Nephron progenitor cell (in vitro differentiated cells): ENCODE measurements around the gene NGF.
A peak's percentile ranks its signal among the peaks of the same experiment; 100 is the strongest.

Source experiments
- DNase-seq: peaks from one replicate; pipeline ENCODE4 v3.0.0; 2021
- H3K27ac Mint-ChIP-seq: 2 replicates; pipeline ENCODE4 v1.8.0; 2021; ENCODE audit warnings: mild to moderate bottlenecking, moderate library complexity, mixed read lengths
- H3K27me3 Mint-ChIP-seq: 2 replicates; pipeline ENCODE4 v1.8.0; 2021; ENCODE audit warnings: mild to moderate bottlenecking, low read depth, mixed read lengths; ENCODE audit not compliant: poor library complexity
- H3K36me3 Mint-ChIP-seq: 2 replicates; pipeline ENCODE4 v1.8.0; 2021; ENCODE audit warnings: low read depth, mixed read lengths
- H3K4me1 Mint-ChIP-seq: 2 replicates; pipeline ENCODE4 v1.8.0; 2021; ENCODE audit warnings: mixed read lengths
- H3K4me3 Mint-ChIP-seq: 2 replicates; pipeline ENCODE4 v1.8.0; 2021; ENCODE audit warnings: mild to moderate bottlenecking, moderate library complexity, mixed read lengths
- H3K9me3 Mint-ChIP-seq: 2 replicates; pipeline ENCODE4 v1.8.0; 2021; ENCODE audit warnings: mild to moderate bottlenecking, moderate library complexity, mixed read lengths
- TF ChIP-seq, protein P1 (sequence below): fragments of 200-600 bp; sonication (generic); IDR thresholded peaks from 2 replicates; pipeline ENCODE4 v1.5.0; 2021; ENCODE audit warnings: antibody characterized with exemption

Gene NGF

DNA sequence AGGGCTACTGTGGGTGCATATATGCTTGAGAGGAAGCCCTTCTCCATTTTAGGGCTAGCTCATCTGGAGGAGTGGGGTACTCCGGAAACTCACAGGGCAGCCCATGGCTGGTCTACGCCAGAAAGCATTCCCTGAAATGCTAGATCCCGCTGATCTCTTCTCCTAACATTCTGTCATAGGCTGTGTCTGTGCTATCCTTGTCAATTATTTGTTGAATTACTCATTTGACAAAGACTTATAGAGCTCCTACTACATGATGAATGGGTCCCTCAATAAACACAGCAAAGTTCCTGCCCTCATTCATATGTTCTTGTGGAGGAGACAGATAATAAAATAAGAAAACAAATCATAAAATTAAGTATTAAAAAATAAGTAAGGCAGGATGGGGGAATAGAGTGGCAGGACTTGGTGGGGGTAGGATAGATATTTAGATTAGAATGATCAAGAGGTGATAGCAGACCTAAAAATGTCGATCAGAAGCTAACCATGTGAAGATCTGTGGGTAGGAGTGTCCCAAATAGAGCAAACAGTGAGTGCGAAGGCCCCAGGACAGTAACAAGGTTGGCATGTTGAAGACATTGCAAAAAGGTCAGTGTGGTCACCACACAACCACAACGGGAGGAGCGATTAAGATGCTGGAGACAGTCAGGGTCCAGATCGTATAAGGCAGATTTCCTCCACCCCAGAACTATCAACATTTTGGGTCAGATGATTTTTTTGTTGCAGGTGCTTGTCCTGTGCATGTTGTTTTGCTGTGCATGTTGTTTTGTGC, 13.2 kb downstream of the NGF start:
- TF ChIP-seq, protein P1, sequence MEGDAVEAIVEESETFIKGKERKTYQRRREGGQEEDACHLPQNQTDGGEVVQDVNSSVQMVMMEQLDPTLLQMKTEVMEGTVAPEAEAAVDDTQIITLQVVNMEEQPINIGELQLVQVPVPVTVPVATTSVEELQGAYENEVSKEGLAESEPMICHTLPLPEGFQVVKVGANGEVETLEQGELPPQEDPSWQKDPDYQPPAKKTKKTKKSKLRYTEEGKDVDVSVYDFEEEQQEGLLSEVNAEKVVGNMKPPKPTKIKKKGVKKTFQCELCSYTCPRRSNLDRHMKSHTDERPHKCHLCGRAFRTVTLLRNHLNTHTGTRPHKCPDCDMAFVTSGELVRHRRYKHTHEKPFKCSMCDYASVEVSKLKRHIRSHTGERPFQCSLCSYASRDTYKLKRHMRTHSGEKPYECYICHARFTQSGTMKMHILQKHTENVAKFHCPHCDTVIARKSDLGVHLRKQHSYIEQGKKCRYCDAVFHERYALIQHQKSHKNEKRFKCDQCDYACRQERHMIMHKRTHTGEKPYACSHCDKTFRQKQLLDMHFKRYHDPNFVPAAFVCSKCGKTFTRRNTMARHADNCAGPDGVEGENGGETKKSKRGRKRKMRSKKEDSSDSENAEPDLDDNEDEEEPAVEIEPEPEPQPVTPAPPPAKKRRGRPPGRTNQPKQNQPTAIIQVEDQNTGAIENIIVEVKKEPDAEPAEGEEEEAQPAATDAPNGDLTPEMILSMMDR, result no peak

DNA sequence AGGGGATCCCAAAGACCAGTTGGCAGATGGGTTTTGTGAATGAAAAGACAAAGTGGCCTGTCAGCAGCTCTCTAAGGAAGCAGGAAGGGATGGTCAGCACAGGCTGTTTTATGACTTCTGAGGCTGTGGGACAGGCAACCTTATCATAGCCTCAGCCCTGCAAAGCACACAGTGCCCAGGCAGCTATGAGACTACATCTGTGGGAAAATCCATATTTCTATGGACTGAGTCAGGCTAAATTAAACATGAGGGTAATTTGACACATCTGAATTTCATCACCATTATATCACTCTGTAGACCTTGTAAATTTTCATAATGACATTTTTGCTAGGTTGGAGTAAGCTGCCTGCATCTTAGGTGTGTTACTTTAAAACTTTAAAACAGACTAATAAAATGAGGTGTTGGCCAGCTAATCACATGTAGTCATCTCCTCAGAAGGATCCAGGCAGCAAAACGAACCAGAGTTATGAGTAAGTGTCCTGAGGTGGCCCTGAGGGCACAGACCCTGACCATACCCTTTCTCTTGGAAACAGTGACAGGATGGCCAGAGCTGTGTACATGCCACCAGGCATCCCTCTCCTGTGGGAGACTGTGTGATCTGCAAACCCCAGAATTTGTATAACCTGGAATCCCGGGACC, 14.6 kb downstream of the NGF start:
- H3K4me3 Mint-ChIP-seq, result no peak overlapping the region
- peak overlapping the region; percentile 40 for H3K27ac Mint-ChIP-seq
- TF ChIP-seq, protein P1, result no peak
- H3K9me3 Mint-ChIP-seq, result no peaks in the 10 kb centered on the region
- H3K4me1 Mint-ChIP-seq, result peaks cover 44% of the 10 kb centered on the region
- DNase-seq, result no peak
- peaks cover 19% of the 10 kb centered on the region for H3K27me3 Mint-ChIP-seq
- no peaks in the 10 kb centered on the region for H3K36me3 Mint-ChIP-seq

More for the DNA sequence above, 13.2 kb downstream of the NGF start:
- peaks cover 21% of the 10 kb centered on the region for H3K27me3 Mint-ChIP-seq
- H3K36me3 Mint-ChIP-seq, result no peaks in the 10 kb centered on the region
- no peak overlapping the region for H3K4me3 Mint-ChIP-seq
- no peak for DNase-seq
- H3K9me3 Mint-ChIP-seq, result no peaks in the 10 kb centered on the region
- H3K27ac Mint-ChIP-seq, result no peak overlapping the region
- H3K4me1 Mint-ChIP-seq, result peaks cover 44% of the 10 kb centered on the region

DNA sequence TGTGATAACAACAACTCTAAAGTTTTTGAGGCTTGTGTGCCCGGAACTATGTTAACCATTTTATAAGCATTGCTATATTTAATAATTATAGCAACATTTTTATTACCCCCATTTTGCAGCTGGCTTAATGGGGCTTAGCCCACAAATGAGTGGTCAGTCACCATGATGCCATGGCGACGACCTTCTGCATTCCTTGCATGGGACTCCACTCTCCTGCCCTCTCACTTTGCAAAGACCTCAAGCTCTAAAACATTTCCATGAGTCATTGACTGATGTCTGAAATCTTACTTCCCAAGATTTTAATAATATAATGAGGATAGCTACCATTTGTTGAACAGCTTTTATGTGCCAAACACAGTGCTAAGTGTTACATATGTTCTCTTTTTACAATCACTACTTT, 15.4 kb downstream of the NGF start:
- no peak for DNase-seq
- peaks cover 39% of the 10 kb centered on the region for H3K4me1 Mint-ChIP-seq
- no peaks in the 10 kb centered on the region for H3K36me3 Mint-ChIP-seq
- no peak overlapping the region for H3K4me3 Mint-ChIP-seq
- TF ChIP-seq, protein P1, result no peak
- peaks cover 20% of the 10 kb centered on the region for H3K27me3 Mint-ChIP-seq
- no peaks in the 10 kb centered on the region for H3K9me3 Mint-ChIP-seq
- peak overlapping the region; percentile 40 for H3K27ac Mint-ChIP-seq

DNA sequence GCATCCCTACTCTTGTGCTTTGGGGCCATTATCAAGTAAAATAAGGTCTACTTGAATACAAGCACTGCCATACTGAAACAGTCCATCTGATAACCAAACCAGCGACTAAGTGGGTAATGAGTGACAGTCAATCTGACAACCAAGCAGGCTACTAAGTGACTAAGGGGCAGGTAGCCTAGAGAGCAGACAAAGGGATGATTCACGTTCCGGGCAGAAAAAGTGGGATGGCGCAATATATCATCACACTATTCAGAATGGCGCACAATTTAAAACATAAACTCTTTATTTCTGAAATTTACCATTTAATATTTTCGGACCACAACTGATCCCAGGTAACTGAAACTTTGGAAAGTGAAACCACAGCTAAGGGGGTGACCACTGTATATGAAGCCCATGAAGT, 17.7 kb downstream of the NGF start:
- peaks cover 30% of the 10 kb centered on the region for H3K4me1 Mint-ChIP-seq
- no peak for DNase-seq
- no peak overlapping the region for H3K27ac Mint-ChIP-seq
- H3K27me3 Mint-ChIP-seq, result peaks cover 15% of the 10 kb centered on the region
- H3K4me3 Mint-ChIP-seq, result no peak overlapping the region
- no peaks in the 10 kb centered on the region for H3K9me3 Mint-ChIP-seq
- no peaks in the 10 kb centered on the region for H3K36me3 Mint-ChIP-seq
- TF ChIP-seq, protein P1, result no peak

DNA sequence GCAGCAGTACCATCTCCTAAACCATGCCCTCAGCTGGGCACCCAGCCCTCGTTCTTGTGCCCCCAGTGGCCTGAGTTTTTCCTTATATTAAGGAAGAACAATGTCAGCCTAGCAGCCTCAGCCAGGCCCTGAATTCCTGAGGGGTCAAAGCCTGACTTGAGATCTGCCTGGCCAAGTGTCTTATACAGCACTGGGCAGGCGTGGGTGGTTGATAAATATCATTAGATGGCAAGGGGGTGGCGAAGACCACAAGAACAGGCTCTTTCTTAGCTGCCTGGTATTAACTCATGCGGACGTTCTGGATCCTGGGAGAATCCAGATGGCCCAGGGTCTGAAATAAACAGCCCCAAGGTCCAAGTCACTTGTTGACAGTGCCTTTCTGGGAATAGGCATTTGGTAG, 18.3 kb downstream of the NGF start:
- no peak for DNase-seq
- TF ChIP-seq, protein P1, result no peak
- H3K4me1 Mint-ChIP-seq, result peaks cover 25% of the 10 kb centered on the region
- no peak overlapping the region for H3K27ac Mint-ChIP-seq
- no peaks in the 10 kb centered on the region for H3K9me3 Mint-ChIP-seq
- peaks cover 15% of the 10 kb centered on the region for H3K27me3 Mint-ChIP-seq
- no peaks in the 10 kb centered on the region for H3K36me3 Mint-ChIP-seq
- no peak overlapping the region for H3K4me3 Mint-ChIP-seq
